Upper lobe of left lung (tissue), 4 donors: ENCODE data around the gene ARG1.

Experiments
- CTCF ChIP-seq, 6 experiments: fragments of 450-650 bp in 4 of 6; fragments of 200-600 bp in 2 of 6; sonication (generic) in 2 of 6; IDR thresholded peaks; one replicate each; pipeline ENCODE4 v1.5.1; 2016 to 2019; ENCODE audit warnings: antibody characterized with exemption in 6 of 6
- POLR2A ChIP-seq, 4 donors: fragments of 450-650 bp; IDR thresholded peaks; one replicate each; pipeline ENCODE4 v1.5.1; 2016 to 2017; ENCODE audit warnings: antibody characterized with exemption in 4 of 4, mild to moderate bottlenecking in 2 of 4

- no peak for TF ChIP-seq POLR2A (IDR thresholded peaks at IDR 0.05)
- TF ChIP-seq CTCF (IDR thresholded peaks at IDR 0.05) = no peak
Measured at GRCh38 chr6:131600716-131601115, 27.7 kb downstream of the ARG1 start.
